Caco-2 (cell line): Measurements from ENCODE around the gene TARM1. TPM values are rescaled to one million over a fixed set of nuclear protein-coding genes. Genes with fewer than 3 reads are reported as not detected.

Experiments used
- Bru-seq: library from RNA; stranded (reverse); fragments of 400-500 nt; gene quantifications from one replicate; lab custom pipeline; 2021; lab: Mats Ljungman, UMichigan
- BruChase-seq, 2 experiments: library from RNA; stranded (reverse); fragments of 400-500 nt; gene quantifications; one replicate each; lab custom pipeline; 2021; lab: Mats Ljungman, UMichigan
- BruUV-seq: library from RNA; stranded (reverse); fragments of 400-500 nt; replicated peaks from 2 replicates; lab custom pipeline; 2021; lab: Mats Ljungman, UMichigan
- CTCF ChIA-PET: fragments of 300-600 bp; sonication (Branson Sonifier 250); formaldehyde crosslinking; loops from one replicate; lab custom pipeline; 2022; ENCODE audit warnings: antibody characterized with exemption; lab: Charles Lee
- POLR2A ChIA-PET: fragments of 300-600 bp; sonication (Branson Sonifier 250); formaldehyde crosslinking; loops from one replicate; lab custom pipeline; 2022; ENCODE audit warnings: antibody characterized with exemption; lab: Charles Lee
- DNase-seq, 2 experiments: peaks; one replicate each; pipeline versions ENCODE4 v3.0.0 to v3.0.0-alpha.2; 2020 to 2022
- H3K27me3 ChIP-seq: replicated peaks from 2 replicates; pipeline ENCODE4 v1.6.0; 2011; ENCODE audit warnings: low read length; ENCODE audit not compliant: control insufficient read depth, insufficient read depth
- H3K36me3 ChIP-seq: 2 replicates; pipeline ENCODE4 v1.5.1; 2011; ENCODE audit warnings: low read length; ENCODE audit not compliant: control insufficient read depth, insufficient read depth
- H3K4me1 ChIP-seq: fragments of 250-450 bp; sonication (Bioruptor Pico); 2 replicates; pipeline ENCODE4 v1.5.1; 2020; ENCODE audit warnings: mild to moderate bottlenecking
- H3K4me3 ChIP-seq: 2 replicates; pipeline ENCODE4 v1.5.1; 2011; ENCODE audit warnings: low read depth, mild to moderate bottlenecking, control low read depth, low read length
- H3K9me3 ChIP-seq: fragments of 250-450 bp; sonication (Bioruptor Pico); 2 replicates; pipeline ENCODE4 v1.5.1; 2020; ENCODE audit warnings: mild to moderate bottlenecking, moderate library complexity
- H3K27ac Mint-ChIP-seq: one replicate; pipeline ENCODE4 v1.8.0; 2022; ENCODE audit warnings: mixed read lengths; ENCODE audit not compliant: unreplicated experiment
- H3K27me3 Mint-ChIP-seq: one replicate; pipeline ENCODE4 v1.8.0; 2022; ENCODE audit warnings: mixed read lengths; ENCODE audit not compliant: insufficient read depth, unreplicated experiment
- H3K36me3 Mint-ChIP-seq: one replicate; pipeline ENCODE4 v1.8.0; 2022; ENCODE audit warnings: mild to moderate bottlenecking, mixed read lengths; ENCODE audit not compliant: insufficient read depth, unreplicated experiment
- H3K4me1 Mint-ChIP-seq: one replicate; pipeline ENCODE4 v1.8.0; 2022; ENCODE audit warnings: low read depth, mixed read lengths; ENCODE audit not compliant: unreplicated experiment
- H3K4me3 Mint-ChIP-seq: one replicate; pipeline ENCODE4 v1.8.0; 2022; ENCODE audit warnings: mild to moderate bottlenecking, moderate library complexity, mixed read lengths; ENCODE audit not compliant: unreplicated experiment
- H3K9me3 Mint-ChIP-seq: one replicate; pipeline ENCODE4 v1.8.0; 2022; ENCODE audit warnings: mixed read lengths; ENCODE audit not compliant: unreplicated experiment
- CTCF ChIP-seq, 2 experiments: fragments of 200-600 bp in 1 of 2; IDR thresholded peaks; 1 replicate in 1 of 2; 2 replicates in 1 of 2; pipeline versions ENCODE4 v1.5.1 to v1.8.0; 2011 to 2022; ENCODE audit warnings: antibody characterized with exemption in 1 of 2, control low read depth in 1 of 2, inconsistent platforms in 1 of 2, low read depth in 1 of 2, low read length in 1 of 2, mild to moderate bottlenecking in 1 of 2, moderate library complexity in 1 of 2; ENCODE audit not compliant: insufficient read depth in 1 of 2, severe bottlenecking in 1 of 2, unreplicated experiment in 1 of 2
- intact Hi-C: fragments of 100-400 bp; cut with micrococcal nuclease; formaldehyde crosslinking; loops from one replicate; pipeline ENCODE4 v1.10.0; 2022; ENCODE audit not compliant: unreplicated experiment
- long read RNA-seq: library from polyadenylated mRNA; stranded (forward); transcript quantifications from one replicate; pipeline ENCODE4 v2.0.0, GENCODE V29; 2022
- total RNA-seq: library from RNA; stranded (reverse); gene quantifications from 2 replicates; pipeline ENCODE4 v1.2.3, GENCODE V29; 2022

The TARM1 gene
- total RNA-seq (not detected in 2 replicates), Bru-seq, nascent RNA (not detected), BruChase-seq, experiment 1, labeled RNA remaining after a 2-hour chase (not detected), BruChase-seq, experiment 2, labeled RNA remaining after a 6-hour chase (not detected)
- long read RNA-seq = 0 reads

GRCh38 chr19:54081032-54081431 is at the start of gene TARM1:
TARM1 (minus strand) TSS chr19:54081365; CDS start chr19:54081340, 25 bp downstream.
- no peaks in the 10 kb centered on the region for H3K36me3 Mint-ChIP-seq
- no peak within 1 kb of the TSS for H3K4me3 ChIP-seq
- TF ChIP-seq CTCF (IDR thresholded peaks at IDR 0.05; ENCODE audit: insufficient read depth in 1 of 2, low read depth in 1 of 2, low read length in 1 of 2, severe bottlenecking in 1 of 2, unreplicated experiment in 1 of 2) = no peak
- H3K27me3 ChIP-seq = no peaks in the 10 kb centered on the region
- intact Hi-C loops = no loop called here
- no peak within 1 kb of the TSS for H3K27ac Mint-ChIP-seq
- no peaks in the 10 kb centered on the region for H3K4me1 Mint-ChIP-seq
- H3K27me3 Mint-ChIP-seq = peaks cover 2% of the 10 kb centered on the region
- H3K4me1 ChIP-seq = no peaks in the 10 kb centered on the region
- POLR2A ChIA-PET = no interaction called here
- H3K9me3 ChIP-seq = peaks cover 23% of the 10 kb centered on the region
- no peaks in the 10 kb centered on the region for H3K36me3 ChIP-seq
- CTCF ChIA-PET = interaction anchor here (0.9 kb wide), 1 partner anchor 54 kb away, joined by 3 read pairs; no protein-coding TSS in a partner anchor
- BruUV-seq = no TSS peak
- peaks cover 29% of the 10 kb centered on the region for H3K9me3 Mint-ChIP-seq
- no peak for DNase-seq
- no peak within 1 kb of the TSS for H3K4me3 Mint-ChIP-seq

- Mint-ChIP-seq H3K9me3 (no peaks in the 10 kb centered on the region), H3K27ac (no peak overlapping the region), H3K4me3 (no peak overlapping the region), H3K36me3 (peaks cover 35% of the 10 kb centered on the region), H3K4me1 (peaks cover 7% of the 10 kb centered on the region), H3K27me3 (no peaks in the 10 kb centered on the region)
- no peak for DNase-seq
- TF ChIP-seq CTCF (IDR thresholded peaks at IDR 0.05; ENCODE audit: insufficient read depth in 1 of 2, low read depth in 1 of 2, low read length in 1 of 2, severe bottlenecking in 1 of 2, unreplicated experiment in 1 of 2) = no peak
- CTCF ChIA-PET = no interaction called here
- intact Hi-C loops = no loop called here
- POLR2A ChIA-PET = no interaction called here
- H3K4me3 ChIP-seq = no peak overlapping the region
- no peaks in the 10 kb centered on the region for H3K27me3 ChIP-seq
- BruUV-seq = no TSS peak
- H3K9me3 ChIP-seq = no peaks in the 10 kb centered on the region
- no peaks in the 10 kb centered on the region for H3K4me1 ChIP-seq
- H3K36me3 ChIP-seq = peaks cover 2% of the 10 kb centered on the region; the same call in 1 of the 2 replicates
Measured at GRCh38 chr19:54129617-54129996, 48.4 kb upstream of the TARM1 start.

- H3K4me3 Mint-ChIP-seq = no peak overlapping the region
- intact Hi-C loops = no loop called here
- peaks cover 34% of the 10 kb centered on the region for H3K36me3 Mint-ChIP-seq
Measured at GRCh38 chr19:54128796-54129616, 47.8 kb upstream of the TARM1 start.

More at GRCh38 chr19:54128796-54129616, 47.8 kb upstream of the TARM1 start:
- no peaks in the 10 kb centered on the region for H3K27me3 ChIP-seq
- ChIA-PET POLR2A (no interaction called here), CTCF (no interaction called here)
- no TSS peak for BruUV-seq
- no peaks in the 10 kb centered on the region for H3K4me1 ChIP-seq
- no peaks in the 10 kb centered on the region for H3K9me3 ChIP-seq
- no peak for DNase-seq
- H3K4me1 Mint-ChIP-seq = peaks cover under 1% of the 10 kb centered on the region
- peaks cover 3% of the 10 kb centered on the region; the same call in 1 of the 2 replicates for H3K36me3 ChIP-seq
- H3K4me3 ChIP-seq = no peak overlapping the region
- no peak for TF ChIP-seq CTCF (IDR thresholded peaks at IDR 0.05; ENCODE audit: insufficient read depth in 1 of 2, low read depth in 1 of 2, low read length in 1 of 2, severe bottlenecking in 1 of 2, unreplicated experiment in 1 of 2)
- H3K9me3 Mint-ChIP-seq = no peaks in the 10 kb centered on the region
- H3K27ac Mint-ChIP-seq = no peak overlapping the region
- H3K27me3 Mint-ChIP-seq = no peaks in the 10 kb centered on the region
